Measurements from ENCODE around the gene GPR158.

The GPR158 gene

DNA sequence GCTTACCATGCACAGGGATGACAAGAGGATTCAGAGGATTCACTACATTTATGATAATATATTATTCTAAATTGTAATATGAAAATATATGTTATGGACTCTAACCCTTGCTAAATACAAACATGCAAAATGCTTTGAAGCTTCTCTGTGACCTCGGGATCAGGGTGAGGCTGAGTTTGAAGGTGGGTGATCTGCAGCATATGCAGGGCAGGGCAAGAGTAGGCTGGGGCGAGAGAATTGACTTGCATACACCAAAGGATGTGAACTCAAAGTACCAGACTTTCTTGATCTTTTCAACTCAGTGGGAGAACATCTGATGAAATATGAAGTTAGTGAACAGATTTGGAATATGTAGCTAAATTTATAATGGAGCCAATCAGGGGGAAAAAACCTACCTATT is 57.0 kb downstream of the GPR158 start:
- DNase-seq (ENCODE audit: low read depth), result no peak
- no peak for TF ChIP-seq CTCF (conservative IDR thresholded peaks at IDR 0.05; ENCODE audit: low read length)
- H3K4me3 ChIP-seq (ENCODE audit: low read length), result no peak overlapping the region

- TF ChIP-seq CTCF (conservative IDR thresholded peaks at IDR 0.05; ENCODE audit: low read length), result no peak
- H3K4me3 ChIP-seq (ENCODE audit: low read length), result no peak overlapping the region
- no peak for DNase-seq (ENCODE audit: low read depth)
Measured at GRCh38 chr10:25232204-25232603, 57.4 kb downstream of the GPR158 start.

- DNase-seq (ENCODE audit: low read depth), result no peak
- H3K4me3 ChIP-seq (ENCODE audit: low read length), result no peak overlapping the region
- TF ChIP-seq CTCF (conservative IDR thresholded peaks at IDR 0.05; ENCODE audit: low read length), result no peak
Measured at GRCh38 chr10:25245165-25245564, 70.4 kb downstream of the GPR158 start.

- DNase-seq (ENCODE audit: low read depth), result no peak
- no peak for TF ChIP-seq CTCF (conservative IDR thresholded peaks at IDR 0.05; ENCODE audit: low read length)
- no peak overlapping the region for H3K4me3 ChIP-seq (ENCODE audit: low read length)
Measured at GRCh38 chr10:25257646-25258045, 82.8 kb downstream of the GPR158 start.

DNA sequence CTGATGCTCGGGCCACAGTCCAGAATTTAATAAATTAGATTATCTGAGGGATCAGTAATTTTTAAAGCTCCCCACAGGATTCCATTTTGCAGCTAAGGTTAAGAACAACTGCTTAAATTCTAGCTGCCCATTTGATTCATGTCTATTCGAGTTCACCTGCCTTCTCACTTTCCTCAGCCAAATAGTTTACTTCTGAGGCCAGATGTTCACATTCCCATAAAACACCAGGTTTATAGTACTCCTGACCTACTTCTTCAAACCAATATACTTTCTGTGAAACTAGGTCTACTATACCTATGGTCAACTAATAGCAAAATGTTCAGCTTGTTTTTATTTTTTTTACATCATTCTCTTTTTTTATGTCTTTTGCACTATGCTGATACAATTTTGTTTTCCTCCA is 86.3 kb downstream of the GPR158 start:
- no peak for DNase-seq (ENCODE audit: low read depth)
- no peak overlapping the region for H3K4me3 ChIP-seq (ENCODE audit: low read length)
- no peak for TF ChIP-seq CTCF (conservative IDR thresholded peaks at IDR 0.05; ENCODE audit: low read length)

- no peak for DNase-seq (ENCODE audit: low read depth)
- no peak for TF ChIP-seq CTCF (conservative IDR thresholded peaks at IDR 0.05; ENCODE audit: low read length)
- H3K4me3 ChIP-seq (ENCODE audit: low read length), result no peak overlapping the region
Measured at GRCh38 chr10:25261558-25261957, 86.8 kb downstream of the GPR158 start.

DNA sequence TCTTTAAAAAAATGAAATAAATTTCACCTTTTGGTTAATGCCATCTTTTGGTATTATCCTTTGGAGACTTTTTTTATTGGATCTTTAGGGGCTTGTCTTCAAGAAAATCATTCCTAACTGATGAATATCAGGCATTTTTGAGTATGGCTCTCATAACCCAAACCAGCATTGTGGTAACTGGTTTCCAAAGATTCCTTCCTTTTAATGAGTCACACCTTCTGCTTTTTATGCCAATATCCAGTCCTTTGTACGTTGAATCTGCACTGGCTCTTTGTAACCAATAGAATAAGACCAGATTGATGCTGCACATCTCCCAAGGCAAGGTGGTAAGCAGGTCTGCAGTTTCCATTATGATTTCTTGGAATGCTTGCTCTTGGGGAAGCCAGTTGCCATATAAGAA is 89.1 kb downstream of the GPR158 start:
- TF ChIP-seq CTCF (conservative IDR thresholded peaks at IDR 0.05; ENCODE audit: low read length), result no peak
- H3K4me3 ChIP-seq (ENCODE audit: low read length), result no peak overlapping the region
- no peak for DNase-seq (ENCODE audit: low read depth)

All from AG10803 (cell line).